Neural progenitor cell (in vitro differentiated cells): ENCODE data around the gene IL6R. TPM values are rescaled to one million over a fixed set of nuclear protein-coding genes. Genes with fewer than 3 reads are reported as not detected.

Experiments
- DNase-seq: peaks from one replicate; pipeline ENCODE4 v3.0.0-alpha.2; 2016; ENCODE audit warnings: low spot score
- H2AFZ ChIP-seq: fragments of 200-600 bp; sonication (generic); replicated peaks from 2 replicates; pipeline ENCODE4 v1.6.1; 2016; ENCODE audit warnings: antibody characterized with exemption
- H3F3A ChIP-seq: fragments of 200-600 bp; sonication (generic); 2 replicates; pipeline ENCODE4 v1.6.1; 2016; ENCODE audit warnings: antibody characterized with exemption, low read depth
- H3K27ac ChIP-seq: fragments of 200-600 bp; sonication (generic); 2 replicates; pipeline ENCODE4 v1.5.1; 2016; ENCODE audit warnings: mild to moderate bottlenecking
- H3K27me3 ChIP-seq: fragments of 200-600 bp; sonication (generic); 2 replicates; pipeline ENCODE4 v1.6.1; 2016; ENCODE audit warnings: mild to moderate bottlenecking, moderate library complexity
- H3K36me3 ChIP-seq: fragments of 200-600 bp; sonication (generic); 2 replicates; pipeline ENCODE4 v1.5.1; 2016
- H3K4me1 ChIP-seq: fragments of 200-600 bp; sonication (generic); 2 replicates; pipeline ENCODE4 v1.6.1; 2016; ENCODE audit warnings: mixed run types
- H3K4me2 ChIP-seq: fragments of 200-600 bp; sonication (generic); 2 replicates; pipeline ENCODE4 v1.6.1; 2016
- H3K4me3 ChIP-seq: fragments of 200-600 bp; sonication (generic); 2 replicates; pipeline ENCODE4 v1.5.1; 2016
- H3K79me2 ChIP-seq: fragments of 200-600 bp; sonication (generic); 2 replicates; pipeline ENCODE4 v1.6.1; 2016; ENCODE audit warnings: low read depth
- H3K9ac ChIP-seq: fragments of 200-600 bp; sonication (generic); 2 replicates; pipeline ENCODE4 v1.6.1; 2016
- H3K9me3 ChIP-seq: fragments of 200-600 bp; sonication (generic); 2 replicates; pipeline ENCODE4 v1.5.1; 2016; ENCODE audit warnings: low read depth
- H4K20me1 ChIP-seq: fragments of 200-600 bp; sonication (generic); 2 replicates; pipeline ENCODE4 v1.6.1; 2016; ENCODE audit warnings: low read depth
- H3K27ac Mint-ChIP-seq: 3 replicates; pipeline ENCODE4 v1.8.0; 2021; ENCODE audit warnings: mixed read lengths
- H3K27me3 Mint-ChIP-seq: 2 replicates; pipeline ENCODE4 v1.8.0; 2022; ENCODE audit warnings: low read depth, mild to moderate bottlenecking, inconsistent platforms, moderate library complexity, mixed read lengths; ENCODE audit not compliant: insufficient read depth
- H3K36me3 Mint-ChIP-seq: 3 replicates; pipeline ENCODE4 v1.8.0; 2021; ENCODE audit warnings: mixed read lengths
- H3K4me1 Mint-ChIP-seq: 3 replicates; pipeline ENCODE4 v1.8.0; 2021; ENCODE audit warnings: mixed read lengths
- H3K4me3 Mint-ChIP-seq: 3 replicates; pipeline ENCODE4 v1.8.0; 2021; ENCODE audit warnings: mild to moderate bottlenecking, moderate library complexity, mixed read lengths
- H3K9me3 Mint-ChIP-seq: 3 replicates; pipeline ENCODE4 v1.8.0; 2020; ENCODE audit warnings: mixed read lengths
- CTCF ChIP-seq: fragments of 200-600 bp; sonication (generic); IDR thresholded peaks from 2 replicates; pipeline ENCODE4 v1.5.1; 2017; ENCODE audit warnings: antibody characterized with exemption, mild to moderate bottlenecking
- EZH2 ChIP-seq: fragments of 200-600 bp; sonication (generic); IDR thresholded peaks from 2 replicates; pipeline ENCODE4 v1.6.1; 2017; ENCODE audit warnings: antibody characterized with exemption, mild to moderate bottlenecking, moderate library complexity
- EZH2phosphoT487 ChIP-seq: fragments of 200-600 bp; sonication (generic); IDR thresholded peaks from 2 replicates; pipeline ENCODE4 v1.6.1; 2017; ENCODE audit warnings: antibody characterized with exemption
- total RNA-seq: library from RNA; depleted of rRNA; stranded (reverse); fragments of >200 nt; gene quantifications from 2 replicates; pipeline ENCODE4 v1.2.3, GENCODE V29; 2015; ENCODE audit warnings: low replicate concordance

Gene IL6R
- total RNA-seq, 1 donor from 2014 or later, result not detected

- Histone ChIP-seq H3K79me2 (no peaks in the 10 kb centered on the region), H3K4me2 (no peak overlapping the region), H3K4me3 (no peak overlapping the region), H4K20me1 (no peaks in the 10 kb centered on the region), H3F3A (no peaks in the 10 kb centered on the region), H3K4me1 (peaks cover 8% of the 10 kb centered on the region), H3K27ac (no peak overlapping the region), H3K36me3 (no peaks in the 10 kb centered on the region), H3K9me3 (no peaks in the 10 kb centered on the region), H3K9ac (no peak overlapping the region), H2AFZ (no peak overlapping the region), H3K27me3 (peaks cover 9% of the 10 kb centered on the region)
- H3K36me3 Mint-ChIP-seq, result no peaks in the 10 kb centered on the region
- H3K9me3 Mint-ChIP-seq, result no peaks in the 10 kb centered on the region
- no peak overlapping the region for H3K27ac Mint-ChIP-seq
- peaks cover 18% of the 10 kb centered on the region for H3K4me1 Mint-ChIP-seq
- peaks cover 8% of the 10 kb centered on the region for H3K27me3 Mint-ChIP-seq
- H3K4me3 Mint-ChIP-seq, result no peak overlapping the region
- TF ChIP-seq EZH2, result no peak
- no peak for TF ChIP-seq CTCF
- DNase-seq, result no peak
These were observed 87.0 kb downstream of the IL6R start for GRCh38 chr1:154492115-154492514.

- H3K27ac ChIP-seq, result no peak overlapping the region
- peak; percentile 43 for DNase-seq
- H3K27ac Mint-ChIP-seq, result no peak overlapping the region
- H3K9me3 Mint-ChIP-seq, result no peaks in the 10 kb centered on the region
- H3K4me1 ChIP-seq, result peaks cover 8% of the 10 kb centered on the region
- no peaks in the 10 kb centered on the region for H4K20me1 ChIP-seq
- H3K79me2 ChIP-seq, result no peaks in the 10 kb centered on the region
- H3K27me3 Mint-ChIP-seq, result peaks cover 6% of the 10 kb centered on the region
- peak overlapping the region; percentile 80 for H2AFZ ChIP-seq
- H3K27me3 ChIP-seq, result peaks cover 20% of the 10 kb centered on the region
- peak overlapping the region; percentile 50 for H3K4me2 ChIP-seq
- H3K4me1 Mint-ChIP-seq, result peaks cover 20% of the 10 kb centered on the region
- TF ChIP-seq EZH2phosphoT487 (no peak), CTCF (no peak), EZH2 (no peak)
- H3K9me3 ChIP-seq, result no peaks in the 10 kb centered on the region
- H3K4me3 Mint-ChIP-seq, result no peak overlapping the region
- no peaks in the 10 kb centered on the region for H3K36me3 Mint-ChIP-seq
- H3K4me3 ChIP-seq, result no peak overlapping the region
- no peak overlapping the region for H3K9ac ChIP-seq
- H3F3A ChIP-seq, result no peaks in the 10 kb centered on the region
- no peaks in the 10 kb centered on the region for H3K36me3 ChIP-seq
These were observed 88.1 kb downstream of the IL6R start for GRCh38 chr1:154493276-154493675.

- Histone ChIP-seq H3K36me3 (no peaks in the 10 kb centered on the region), H4K20me1 (no peaks in the 10 kb centered on the region), H3K9me3 (no peaks in the 10 kb centered on the region), H3K9ac (no peak overlapping the region), H3F3A (no peaks in the 10 kb centered on the region), H3K4me1 (peaks cover 8% of the 10 kb centered on the region), H3K27me3 (peaks cover 44% of the 10 kb centered on the region), H3K27ac (no peak overlapping the region), H3K4me2 (no peak overlapping the region), H2AFZ (no peak overlapping the region), H3K79me2 (no peaks in the 10 kb centered on the region), H3K4me3 (no peak overlapping the region)
- H3K4me1 Mint-ChIP-seq, result peaks cover 20% of the 10 kb centered on the region
- H3K27ac Mint-ChIP-seq, result no peak overlapping the region
- TF ChIP-seq EZH2, result no peak
- H3K9me3 Mint-ChIP-seq, result peaks cover 5% of the 10 kb centered on the region
- H3K4me3 Mint-ChIP-seq, result no peak overlapping the region
- no peak for DNase-seq
- peaks cover 19% of the 10 kb centered on the region for H3K27me3 Mint-ChIP-seq
- H3K36me3 Mint-ChIP-seq, result no peaks in the 10 kb centered on the region
These were observed 90.5 kb downstream of the IL6R start for GRCh38 chr1:154495496-154496273.

DNA sequence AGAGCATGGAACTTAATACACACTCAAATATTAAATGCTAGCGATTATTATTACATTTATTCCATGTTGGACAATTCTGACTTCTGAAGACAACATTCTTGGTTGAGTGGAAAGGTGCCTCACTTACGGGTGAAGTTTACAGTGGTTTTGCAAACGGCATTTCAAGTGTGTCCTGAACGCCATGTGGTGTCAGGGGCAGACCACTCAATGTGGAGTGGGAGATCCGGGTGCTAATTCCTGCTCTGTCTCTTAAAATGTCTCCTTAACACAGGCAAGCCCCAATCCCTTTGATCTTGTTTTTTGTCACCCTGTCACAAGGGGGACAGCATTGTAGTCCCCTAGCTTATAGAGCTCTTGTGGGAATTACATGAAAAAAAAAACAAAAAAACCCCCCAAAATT, 91.2 kb downstream of the IL6R start:
- Histone ChIP-seq H3K79me2 (no peaks in the 10 kb centered on the region), H3K9ac (no peak overlapping the region), H3K4me2 (no peak overlapping the region), H4K20me1 (no peaks in the 10 kb centered on the region), H3K4me3 (no peak overlapping the region), H3K4me1 (peaks cover 10% of the 10 kb centered on the region), H3K27me3 (peaks cover 51% of the 10 kb centered on the region), H3K36me3 (no peaks in the 10 kb centered on the region), H3K9me3 (no peaks in the 10 kb centered on the region), H2AFZ (no peak overlapping the region), H3F3A (no peaks in the 10 kb centered on the region), H3K27ac (no peak overlapping the region)
- no peak for TF ChIP-seq CTCF
- TF ChIP-seq EZH2phosphoT487, result no peak
- TF ChIP-seq EZH2, result no peak
- no peak overlapping the region for H3K4me3 Mint-ChIP-seq
- H3K27me3 Mint-ChIP-seq, result peaks cover 26% of the 10 kb centered on the region
- H3K4me1 Mint-ChIP-seq, result peaks cover 22% of the 10 kb centered on the region
- H3K9me3 Mint-ChIP-seq, result peaks cover 5% of the 10 kb centered on the region
- H3K36me3 Mint-ChIP-seq, result no peaks in the 10 kb centered on the region
- no peak for DNase-seq
- H3K27ac Mint-ChIP-seq, result no peak overlapping the region
